ENCODE measurements around the gene CPED1. TPM values are rescaled to one million over a fixed set of nuclear protein-coding genes. Genes with fewer than 3 reads are reported as not detected.

The CPED1 gene
- total and polyA plus RNA-seq, 2 experiments from 2014 or later: 0.17 to 0.47 TPM

GRCh38 chr7:121259826-121260225 is 271.3 kb downstream of the CPED1 start:
- Histone ChIP-seq H3K4me3 (no peak overlapping the region), H2AFZ (no peak overlapping the region), H4K20me1 (replicated peaks; ENCODE audit: insufficient read depth) (no peaks in the 10 kb centered on the region), H3F3A (replicated peaks; ENCODE audit: low read depth) (no peaks in the 10 kb centered on the region), H3K79me2 (replicated peaks; ENCODE audit: insufficient read depth) (no peaks in the 10 kb centered on the region), H3K36me3 (ENCODE audit: insufficient read depth) (no peaks in the 10 kb centered on the region; the same call in 1 of the 2 replicates), H3K27ac (ENCODE audit: low read depth) (no peak overlapping the region), H3K9me2 (ENCODE audit: insufficient read depth) (no peaks in the 10 kb centered on the region), H3K4me2 (no peak overlapping the region), H3K27me3 (ENCODE audit: insufficient read depth) (no peaks in the 10 kb centered on the region), H3K4me1 (ENCODE audit: insufficient read depth) (peaks cover 18% of the 10 kb centered on the region)
- ATAC-seq (no peak), DNase-seq (ENCODE audit: low spot score) (no peak)
- Mint-ChIP-seq H3K27ac (no peak overlapping the region), H3K36me3 (ENCODE audit: low read depth) (no peaks in the 10 kb centered on the region), H3K9me3 (no peaks in the 10 kb centered on the region), H3K4me3 (no peak overlapping the region), H3K4me1 (peaks cover 16% of the 10 kb centered on the region), H3K27me3 (ENCODE audit: insufficient read depth, low read depth, poor library complexity) (no peaks in the 10 kb centered on the region)
- no peak for TF ChIP-seq ZNF114 (CRISPR knock-in tag; IDR thresholded peaks at IDR 0.05)
- TF ChIP-seq EZH2phosphoT487 (IDR thresholded peaks at IDR 0.05; ENCODE audit: unreplicated experiment): no peak

- H3K4me1 ChIP-seq (ENCODE audit: insufficient read depth): peaks cover 18% of the 10 kb centered on the region
- no peaks in the 10 kb centered on the region for H3F3A ChIP-seq (replicated peaks; ENCODE audit: low read depth)
- H3K4me3 Mint-ChIP-seq: no peak overlapping the region
- TF ChIP-seq STAT1 (IDR thresholded peaks at IDR 0.05; ENCODE audit: unreplicated experiment) (no peak), ETS1 (IDR thresholded peaks at IDR 0.05) (no peak), REST (IDR thresholded peaks at IDR 0.05; ENCODE audit: unreplicated experiment) (no peak), POLR2AphosphoS5 (IDR thresholded peaks at IDR 0.05; ENCODE audit: low read depth) (no peak), ZNF462 (CRISPR knock-in tag; IDR thresholded peaks at IDR 0.05) (no peak), CTCF (conservative IDR thresholded peaks at IDR 0.05; ENCODE audit: low read depth in 2 of 2) (no peak), NANOG (IDR thresholded peaks at IDR 0.05; ENCODE audit: borderline replicate concordance) (no peak)
Measured at GRCh38 chr7:121261207-121261884, 272.8 kb downstream of the CPED1 start.

More at GRCh38 chr7:121261207-121261884, 272.8 kb downstream of the CPED1 start:
- ATAC-seq (no peak), DNase-seq (ENCODE audit: low spot score) (no peak)
- Histone ChIP-seq H3K4me3 (no peak overlapping the region), H4K20me1 (replicated peaks; ENCODE audit: insufficient read depth) (no peaks in the 10 kb centered on the region), H2AFZ (no peak overlapping the region), H3K9me2 (ENCODE audit: insufficient read depth) (peaks cover 3% of the 10 kb centered on the region; the same call in 1 of the 2 replicates), H3K79me2 (replicated peaks; ENCODE audit: insufficient read depth) (no peaks in the 10 kb centered on the region), H3K27ac (ENCODE audit: low read depth) (no peak overlapping the region), H3K27me3 (ENCODE audit: insufficient read depth) (no peaks in the 10 kb centered on the region), H3K4me2 (no peak overlapping the region), H3K36me3 (ENCODE audit: insufficient read depth) (no peaks in the 10 kb centered on the region; the same call in 1 of the 2 replicates)
- Mint-ChIP-seq H3K36me3 (ENCODE audit: low read depth) (no peaks in the 10 kb centered on the region), H3K4me1 (peaks cover 16% of the 10 kb centered on the region), H3K27me3 (ENCODE audit: insufficient read depth, low read depth, poor library complexity) (no peaks in the 10 kb centered on the region), H3K9me3 (no peaks in the 10 kb centered on the region), H3K27ac (no peak overlapping the region)

Measured in GM23338 (cell line).